ENCODE data around the gene LRRC46.

- TF ChIP-seq SP1 (IDR thresholded peaks at IDR 0.05) (no peak), SUZ12 (IDR thresholded peaks at IDR 0.05) (no peak), FOXA1 (IDR thresholded peaks at IDR 0.05) (no peak), FOXM1 (IDR thresholded peaks at IDR 0.05; ENCODE audit: borderline replicate concordance) (no peak), CTBP1 (IDR thresholded peaks at IDR 0.05; ENCODE audit: borderline replicate concordance) (no peak), NFRKB (IDR thresholded peaks at IDR 0.05) (no peak), FOXK2 (IDR thresholded peaks at IDR 0.05) (no peak), LEF1 (IDR thresholded peaks at IDR 0.05; ENCODE audit: borderline replicate concordance) (no peak), TARDBP (IDR thresholded peaks at IDR 0.05) (no peak)
These were observed 20.4 kb upstream of the LRRC46 start for GRCh38 chr17:47810901-47811635.

Measured in HEK293T (cell line).